HG02885 (cell line): Measurements from ENCODE around the gene MEF2C.
"Not testable (repeated sequence)": the region's sequence is repeated elsewhere in the genome, so short reads cannot be mapped to it uniquely, and the experiment has no call there.

Experiments
- ATAC-seq: cut with Tn5 transposase; IDR thresholded peaks from one replicate; pipeline ENCODE4 v1.9.1; 2021; ENCODE audit warnings: mild to moderate bottlenecking; ENCODE audit not compliant: unreplicated experiment, poor library complexity

Gene MEF2C

GRCh38 chr5:88813244-88813643 is 69.7 kb downstream of the MEF2C start:
- no peak for ATAC-seq

GRCh38 chr5:88808153-88808552 is 74.8 kb downstream of the MEF2C start:
- peak; percentile 81 for ATAC-seq

GRCh38 chr5:88807327-88807726 is 75.7 kb downstream of the MEF2C start:
- ATAC-seq = no peak

- no peak for ATAC-seq
Observed at GRCh38 chr5:88806338-88806737, 76.6 kb downstream of the MEF2C start.

GRCh38 chr5:88805151-88805784 is 77.7 kb downstream of the MEF2C start:
- ATAC-seq = peak; percentile 57

- ATAC-seq = no peak
Observed at GRCh38 chr5:88804444-88804843, 78.5 kb downstream of the MEF2C start.

GRCh38 chr5:88803309-88803708 is 79.7 kb downstream of the MEF2C start:
- ATAC-seq = no peak

GRCh38 chr5:88799938-88800535 is 82.9 kb downstream of the MEF2C start:
- ATAC-seq = no peak

- not testable (repeated sequence) for ATAC-seq
Observed at GRCh38 chr5:88798933-88799332, 84.1 kb downstream of the MEF2C start.

- ATAC-seq = not testable (repeated sequence)
Observed at GRCh38 chr5:88793797-88794196, 89.2 kb downstream of the MEF2C start.

GRCh38 chr5:88792144-88792840 is 90.7 kb downstream of the MEF2C start:
- ATAC-seq = peak; percentile 58

GRCh38 chr5:88787856-88788255 is 95.1 kb downstream of the MEF2C start:
- no peak for ATAC-seq

GRCh38 chr5:88786789-88787188 is 96.2 kb downstream of the MEF2C start:
- ATAC-seq = no peak

- peak; percentile 47 for ATAC-seq
Observed at GRCh38 chr5:88785746-88786565, 97.0 kb downstream of the MEF2C start.

GRCh38 chr5:88782571-88782970 is 100.4 kb downstream of the MEF2C start:
- ATAC-seq = no peak

GRCh38 chr5:88780736-88781135 is 102.2 kb downstream of the MEF2C start:
- no peak for ATAC-seq

GRCh38 chr5:88778736-88779135 is 104.2 kb downstream of the MEF2C start:
- ATAC-seq = no peak

- ATAC-seq = no peak
Observed at GRCh38 chr5:88776692-88777091, 106.3 kb downstream of the MEF2C start.

GRCh38 chr5:88772831-88773230 is 110.2 kb downstream of the MEF2C start:
- ATAC-seq = no peak

- no peak for ATAC-seq
Observed at GRCh38 chr5:88772047-88772446, 110.9 kb downstream of the MEF2C start.
